Natural killer cell (primary cell): ENCODE data around the gene ANGPTL3. TPM values are rescaled to one million over a fixed set of nuclear protein-coding genes. Genes with fewer than 3 reads are reported as not detected.

ENCODE experiments used
- ATAC-seq, 3 donors: fragments of 150-1000 bp in 2 of 3; fragments of 200-7000 bp in 1 of 3; cut with Tn5 transposase; 1 replicate in 1 of 3; 2 replicates in 2 of 3; pipeline ENCODE4 v1.10.0; 2021; ENCODE audit warnings: mild to moderate bottlenecking in 2 of 3, moderate library complexity in 2 of 3
- DNase-seq, 2 donors: peaks; one replicate each; pipeline versions ENCODE4 v3.0.0 to v3.0.0-alpha.2; 2013 to 2021; ENCODE audit warnings: mixed read lengths in 1 of 2
- H3K27ac ChIP-seq: one replicate; pipeline ENCODE4 v1.5.1; 2013; ENCODE audit warnings: mild to moderate bottlenecking, low read length
- H3K27me3 ChIP-seq: one replicate; pipeline ENCODE4 v1.6.1; 2013; ENCODE audit warnings: low read length; ENCODE audit not compliant: control insufficient read depth, insufficient read depth
- H3K36me3 ChIP-seq: one replicate; pipeline ENCODE4 v1.6.1; 2013; ENCODE audit warnings: low read length; ENCODE audit not compliant: control insufficient read depth, insufficient read depth
- H3K4me1 ChIP-seq: one replicate; pipeline ENCODE4 v1.6.1; 2013; ENCODE audit warnings: low read length; ENCODE audit not compliant: control insufficient read depth, insufficient read depth
- H3K4me3 ChIP-seq: one replicate; pipeline ENCODE4 v1.5.1; 2013; ENCODE audit warnings: low read length
- H3K9me3 ChIP-seq: one replicate; pipeline ENCODE4 v1.6.1; 2013; ENCODE audit warnings: low read length; ENCODE audit not compliant: control insufficient read depth, insufficient read depth
- H3K27ac Mint-ChIP-seq, 2 donors: one replicate each; pipeline ENCODE4 v1.8.0; 2022; ENCODE audit warnings: mild to moderate bottlenecking in 2 of 2, mixed read lengths in 2 of 2, moderate library complexity in 1 of 2
- H3K27me3 Mint-ChIP-seq, 2 donors: one replicate each; pipeline ENCODE4 v1.8.0; 2022; ENCODE audit warnings: low read depth in 2 of 2, mixed read lengths in 2 of 2
- H3K36me3 Mint-ChIP-seq: one replicate; pipeline ENCODE4 v1.8.0; 2022; ENCODE audit warnings: mixed read lengths
- H3K4me1 Mint-ChIP-seq, 2 donors: one replicate each; pipeline ENCODE4 v1.8.0; 2022; ENCODE audit warnings: mixed read lengths in 2 of 2
- H3K4me3 Mint-ChIP-seq: one replicate; pipeline ENCODE4 v1.8.0; 2022; ENCODE audit warnings: mild to moderate bottlenecking, moderate library complexity, mixed read lengths
- H3K9me3 Mint-ChIP-seq, 2 donors: one replicate each; pipeline ENCODE4 v1.8.0; 2022; ENCODE audit warnings: mixed read lengths in 2 of 2
- WGBS: methylation state at CpG from one replicate; pipeline ENCODE4 v1.1.7; 2013; ENCODE audit warnings: missing lambda C conversion rate; ENCODE audit not compliant: insufficient coverage; 5-methylcytosine and 5-hydroxymethylcytosine counted together
- intact Hi-C: fragments of 100-400 bp; cut with micrococcal nuclease; formaldehyde crosslinking; loops from one replicate; pipeline ENCODE4 v1.14.2; 2022
- total RNA-seq, 4 donors: library from RNA; stranded (reverse); fragments of 120-200 nt in 1 of 4; gene quantifications; one replicate each; pipeline versions ENCODE4 v1.2.3 to v1.2.4, GENCODE V29; 2013 to 2022
- TF ChIP-seq, protein P1 (sequence below): fragments of 200-600 bp; IDR thresholded peaks from one replicate; pipeline ENCODE4 v1.8.0; 2022; ENCODE audit warnings: antibody characterized with exemption

Gene ANGPTL3
- total RNA-seq, 3 donors from 2014 or later (not counting 1 experiment from before 2014, with no cell fraction given), result not detected

DNA sequence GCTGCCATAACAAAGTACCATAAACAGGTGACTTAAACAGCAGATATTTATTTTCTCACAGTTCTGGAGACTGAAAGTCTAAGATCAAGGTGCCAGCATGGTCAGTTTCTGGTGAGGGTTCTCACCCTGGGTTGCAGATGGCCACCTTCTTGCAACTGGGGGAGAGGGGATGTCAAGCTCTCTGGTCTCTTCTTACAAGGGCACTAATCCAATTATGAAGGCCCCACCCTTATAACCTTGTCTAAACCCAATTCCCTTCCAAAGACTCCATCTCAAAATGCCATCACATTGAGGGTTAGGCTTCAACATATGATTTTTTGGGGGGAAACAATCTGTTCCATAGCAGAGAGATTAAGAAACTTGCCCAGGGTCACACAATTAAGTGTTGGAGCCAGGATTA lies 24.8 kb upstream of the ANGPTL3 start:
- H3K9me3 ChIP-seq, result peaks cover 3% of the 10 kb centered on the region

DNA sequence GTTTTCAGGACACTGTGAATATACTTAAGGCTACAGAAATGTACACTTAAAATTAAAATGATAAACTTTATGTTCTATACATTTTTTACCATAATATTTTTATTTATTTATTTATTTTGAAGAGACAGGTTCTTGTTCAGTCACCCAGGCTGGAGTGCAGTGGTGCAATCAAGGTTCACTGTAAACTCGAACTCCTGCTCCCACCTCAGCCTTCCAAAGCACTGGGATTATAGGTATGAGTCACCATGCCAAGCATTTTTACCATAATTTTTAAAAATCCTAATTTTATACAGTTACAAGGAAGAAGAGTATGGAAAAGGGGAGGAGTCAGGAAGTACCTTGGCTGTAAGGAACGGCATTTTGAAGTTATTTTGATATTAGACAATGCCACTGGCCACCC lies 23.6 kb upstream of the ANGPTL3 start:
- no peaks in the 10 kb centered on the region for H3K4me1 ChIP-seq
- WGBS, result 84% methylated on average over 2 of the region's 2 CpGs
- peaks cover 0 to 5% of the 10 kb centered on the region in 2 donors for H3K4me1 Mint-ChIP-seq
- intact Hi-C loops, result no loop called here
- ATAC-seq (no peak), DNase-seq (no peak)
- no peaks in the 10 kb centered on the region for H3K27me3 ChIP-seq
- no peak overlapping the region for H3K4me3 Mint-ChIP-seq
- no peak overlapping the region for H3K27ac ChIP-seq
- TF ChIP-seq, protein P1, sequence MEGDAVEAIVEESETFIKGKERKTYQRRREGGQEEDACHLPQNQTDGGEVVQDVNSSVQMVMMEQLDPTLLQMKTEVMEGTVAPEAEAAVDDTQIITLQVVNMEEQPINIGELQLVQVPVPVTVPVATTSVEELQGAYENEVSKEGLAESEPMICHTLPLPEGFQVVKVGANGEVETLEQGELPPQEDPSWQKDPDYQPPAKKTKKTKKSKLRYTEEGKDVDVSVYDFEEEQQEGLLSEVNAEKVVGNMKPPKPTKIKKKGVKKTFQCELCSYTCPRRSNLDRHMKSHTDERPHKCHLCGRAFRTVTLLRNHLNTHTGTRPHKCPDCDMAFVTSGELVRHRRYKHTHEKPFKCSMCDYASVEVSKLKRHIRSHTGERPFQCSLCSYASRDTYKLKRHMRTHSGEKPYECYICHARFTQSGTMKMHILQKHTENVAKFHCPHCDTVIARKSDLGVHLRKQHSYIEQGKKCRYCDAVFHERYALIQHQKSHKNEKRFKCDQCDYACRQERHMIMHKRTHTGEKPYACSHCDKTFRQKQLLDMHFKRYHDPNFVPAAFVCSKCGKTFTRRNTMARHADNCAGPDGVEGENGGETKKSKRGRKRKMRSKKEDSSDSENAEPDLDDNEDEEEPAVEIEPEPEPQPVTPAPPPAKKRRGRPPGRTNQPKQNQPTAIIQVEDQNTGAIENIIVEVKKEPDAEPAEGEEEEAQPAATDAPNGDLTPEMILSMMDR, result no peak
- H3K9me3 ChIP-seq, result peaks cover 3% of the 10 kb centered on the region
- no peaks in the 10 kb centered on the region for H3K36me3 ChIP-seq
- H3K36me3 Mint-ChIP-seq, result no peaks in the 10 kb centered on the region
- H3K27ac Mint-ChIP-seq, result no peak overlapping the region
- no peaks in the 10 kb centered on the region for H3K27me3 Mint-ChIP-seq
- peaks cover 3 to 6% of the 10 kb centered on the region in 2 donors for H3K9me3 Mint-ChIP-seq
- no peak overlapping the region for H3K4me3 ChIP-seq

More for the DNA sequence above, 24.8 kb upstream of the ANGPTL3 start:
- TF ChIP-seq, protein P1, result no peak
- Mint-ChIP-seq H3K27ac (no peak overlapping the region), H3K4me1 (peaks cover 0 to 10% of the 10 kb centered on the region in 2 donors), H3K36me3 (no peaks in the 10 kb centered on the region), H3K27me3 (no peaks in the 10 kb centered on the region), H3K9me3 (peaks cover 5 to 6% of the 10 kb centered on the region in 2 donors), H3K4me3 (no peak overlapping the region)
- no peaks in the 10 kb centered on the region for H3K4me1 ChIP-seq
- ATAC-seq, result no peak
- H3K36me3 ChIP-seq, result no peaks in the 10 kb centered on the region
- no peak overlapping the region for H3K27ac ChIP-seq
- no peak overlapping the region for H3K4me3 ChIP-seq
- no peaks in the 10 kb centered on the region for H3K27me3 ChIP-seq
- intact Hi-C loops, result no loop called here
- DNase-seq, result no peak

DNA sequence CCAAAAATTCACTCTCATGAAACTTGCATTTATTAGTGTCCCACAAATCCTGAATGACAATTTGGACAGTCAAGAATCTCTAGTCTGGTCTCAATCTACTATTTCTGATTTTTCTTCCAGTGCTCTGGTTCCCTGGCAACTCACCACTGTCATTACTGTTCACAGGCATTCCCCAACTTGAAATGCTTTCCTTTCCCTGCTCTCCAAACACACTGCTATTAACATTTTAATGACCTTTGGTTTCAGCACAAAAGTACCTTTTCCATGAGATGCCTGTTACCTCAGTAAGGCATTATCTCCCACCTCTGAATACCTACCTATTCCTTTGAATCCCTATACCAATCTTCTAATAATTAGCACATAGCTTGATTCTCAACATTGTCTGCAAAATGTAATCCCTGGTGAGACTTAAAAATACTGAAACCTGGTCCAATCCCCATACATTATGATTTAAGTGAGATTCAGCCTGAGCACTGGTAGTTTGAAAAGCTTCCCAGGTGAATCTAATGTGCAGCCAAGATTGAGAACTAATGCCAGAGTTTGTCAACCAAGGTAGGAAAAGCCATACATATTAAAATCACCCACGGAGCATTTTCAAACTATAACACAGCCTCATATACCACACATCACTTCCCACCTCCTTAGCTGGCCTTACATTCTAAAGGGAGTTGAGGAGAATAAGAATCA lies 11.7 kb upstream of the ANGPTL3 start:
- WGBS, result no CpG with 5 or more reads among the region's 1 CpG
- H3K27ac ChIP-seq, result no peak overlapping the region
- H3K4me1 ChIP-seq, result no peaks in the 10 kb centered on the region
- Mint-ChIP-seq H3K4me1 (no peaks in the 10 kb centered on the region), H3K27me3 (no peaks in the 10 kb centered on the region), H3K27ac (no peak overlapping the region), H3K4me3 (no peak overlapping the region), H3K9me3 (no peaks in the 10 kb centered on the region), H3K36me3 (no peaks in the 10 kb centered on the region)
- H3K36me3 ChIP-seq, result no peaks in the 10 kb centered on the region
- TF ChIP-seq, protein P1, result no peak
- no peak overlapping the region for H3K4me3 ChIP-seq
- ATAC-seq (no peak), DNase-seq (no peak)
- intact Hi-C loops, result no loop called here
- no peaks in the 10 kb centered on the region for H3K9me3 ChIP-seq
- H3K27me3 ChIP-seq, result no peaks in the 10 kb centered on the region

DNA sequence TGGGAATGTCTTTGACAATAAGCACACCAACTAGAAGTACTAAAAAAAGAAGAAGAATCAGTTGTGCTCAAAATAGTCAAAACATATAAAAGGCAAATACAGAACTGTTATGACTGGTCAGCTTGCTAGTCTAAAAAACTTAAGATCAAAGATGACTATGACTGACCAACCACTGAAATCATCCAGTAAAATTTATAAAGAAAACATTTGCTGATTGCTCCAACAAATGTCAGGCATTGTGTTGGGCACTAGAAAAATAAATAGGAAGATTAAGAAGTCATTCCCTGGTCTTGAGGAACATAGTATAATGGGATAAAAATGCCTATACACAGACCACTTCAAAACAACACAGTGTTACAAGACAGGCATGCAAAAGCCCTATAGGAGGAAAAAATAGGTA lies 9.3 kb upstream of the ANGPTL3 start:
- Mint-ChIP-seq H3K36me3 (no peaks in the 10 kb centered on the region), H3K27ac (no peak overlapping the region), H3K4me3 (no peak overlapping the region), H3K9me3 (no peaks in the 10 kb centered on the region), H3K27me3 (no peaks in the 10 kb centered on the region), H3K4me1 (no peaks in the 10 kb centered on the region)
- TF ChIP-seq, protein P1, result no peak
- no peak overlapping the region for H3K27ac ChIP-seq
- no peaks in the 10 kb centered on the region for H3K36me3 ChIP-seq
- H3K9me3 ChIP-seq, result no peaks in the 10 kb centered on the region
- no peaks in the 10 kb centered on the region for H3K27me3 ChIP-seq
- ATAC-seq, result no peak
- no peak for DNase-seq
- H3K4me1 ChIP-seq, result no peaks in the 10 kb centered on the region
- no peak overlapping the region for H3K4me3 ChIP-seq
- intact Hi-C loops, result no loop called here
